GM19351 (cell line): ENCODE results near the gene SNUPN.
"Not testable (repeated sequence)": the region's sequence is repeated elsewhere in the genome, so short reads cannot be mapped to it uniquely, and the experiment has no call there.

Experiments
- ATAC-seq: cut with Tn5 transposase; IDR thresholded peaks from one replicate; pipeline ENCODE4 v1.9.1; 2021; ENCODE audit warnings: mild to moderate bottlenecking, moderate library complexity; ENCODE audit not compliant: unreplicated experiment

The SNUPN gene

GRCh38 chr15:75637245-75638009, 11.9 kb upstream of the SNUPN start:
- ATAC-seq = no peak

- no peak for ATAC-seq
These were observed 10.5 kb upstream of the SNUPN start for GRCh38 chr15:75636026-75636425.

DNA sequence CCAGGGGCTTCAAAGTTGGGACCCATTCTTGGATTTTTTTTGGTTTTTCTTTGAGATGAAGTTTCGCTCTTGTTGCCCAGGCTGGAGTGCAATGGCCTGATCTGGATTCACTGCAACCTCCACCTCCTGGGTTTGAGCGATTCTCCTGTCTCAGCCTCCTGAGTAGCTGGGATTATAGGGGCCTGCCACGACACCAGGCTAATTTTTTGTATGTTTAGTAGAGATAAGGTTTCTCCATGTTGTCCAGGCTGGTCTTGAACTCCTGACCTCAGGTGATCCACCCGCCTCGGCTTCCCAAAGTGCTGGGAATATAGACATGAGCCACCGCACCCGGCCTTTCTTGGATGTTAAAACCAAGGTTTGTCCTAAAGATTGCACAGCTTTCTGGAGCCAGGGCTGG, 8.4 kb upstream of the SNUPN start:
- ATAC-seq = not testable (repeated sequence)

- ATAC-seq = no peak
These were observed 6.4 kb upstream of the SNUPN start for GRCh38 chr15:75631935-75632334.

- no peak for ATAC-seq
These were observed 3.0 kb downstream of the SNUPN start for GRCh38 chr15:75622505-75622904.

- ATAC-seq = no peak
These were observed 4.6 kb downstream of the SNUPN start for GRCh38 chr15:75620841-75621391.

GRCh38 chr15:75620058-75620820, 5.3 kb downstream of the SNUPN start:
- ATAC-seq = no peak

GRCh38 chr15:75616766-75617165, 8.8 kb downstream of the SNUPN start:
- no peak for ATAC-seq

DNA sequence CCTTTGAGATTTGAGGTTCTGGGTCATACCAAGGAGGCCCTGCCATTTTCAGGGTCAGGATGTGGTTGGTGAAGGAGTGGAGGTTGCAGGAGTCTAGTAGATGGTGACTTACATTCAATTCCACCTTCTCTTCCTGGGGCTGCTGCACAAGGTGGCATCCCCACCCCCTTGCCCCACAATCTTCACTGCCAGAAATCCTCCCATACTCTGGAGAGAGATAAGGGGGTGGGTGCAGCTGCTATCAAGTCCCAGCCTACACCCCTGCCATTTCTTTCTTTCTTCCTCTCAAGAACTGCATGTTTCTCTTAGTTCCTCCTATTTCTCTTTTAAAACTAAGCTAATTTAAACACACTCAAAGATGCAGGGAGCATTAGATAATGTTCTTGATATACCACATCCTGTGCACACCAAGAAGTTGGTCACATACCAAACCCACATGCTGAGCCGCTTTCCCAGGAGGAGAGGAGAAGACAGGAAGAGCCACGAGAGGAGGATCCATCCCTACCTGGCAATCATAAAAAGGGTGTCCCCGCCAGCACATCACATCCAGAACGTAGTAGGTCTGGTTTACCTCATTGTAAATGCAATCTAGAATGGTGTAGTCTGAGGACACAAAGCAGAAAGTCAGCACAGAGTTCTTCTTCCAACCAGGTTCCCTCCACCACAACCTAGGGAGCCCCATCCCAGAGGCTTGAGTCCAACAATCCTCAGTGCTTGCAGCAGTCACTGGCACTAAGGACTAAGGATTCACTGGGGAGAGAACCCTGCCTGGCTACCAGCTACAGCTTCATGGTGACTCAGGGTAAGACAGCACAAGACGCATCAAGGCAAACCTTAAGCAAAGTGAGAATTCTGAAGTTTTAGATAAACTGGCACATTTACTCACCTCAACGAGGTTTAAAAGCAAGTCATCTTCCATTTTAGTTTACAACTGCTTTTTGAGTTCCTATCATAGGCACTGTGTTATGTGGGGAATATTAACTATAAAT, 18.5 kb downstream of the SNUPN start:
- no peak for ATAC-seq

DNA sequence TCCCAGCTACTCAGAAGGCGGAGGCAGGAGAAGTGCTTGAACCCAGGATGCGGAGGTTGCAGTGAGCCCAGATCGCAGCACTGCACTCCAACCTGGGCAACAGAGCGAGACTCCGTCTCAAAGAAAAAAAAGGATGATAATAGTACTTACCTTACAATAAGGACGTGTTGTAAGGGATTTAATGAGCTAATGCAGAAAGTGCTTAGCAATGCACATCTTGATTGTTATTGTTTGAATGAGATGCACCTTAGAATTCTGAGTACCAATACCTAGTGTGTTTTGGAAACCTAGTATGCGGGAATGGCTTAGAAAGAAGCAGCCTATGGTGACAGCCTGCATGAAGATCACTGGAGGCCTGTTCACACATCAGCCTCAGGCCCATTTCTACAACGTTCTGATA, 19.5 kb downstream of the SNUPN start:
- no peak for ATAC-seq

GRCh38 chr15:75599401-75599800, 26.1 kb downstream of the SNUPN start:
- ATAC-seq = no peak

DNA sequence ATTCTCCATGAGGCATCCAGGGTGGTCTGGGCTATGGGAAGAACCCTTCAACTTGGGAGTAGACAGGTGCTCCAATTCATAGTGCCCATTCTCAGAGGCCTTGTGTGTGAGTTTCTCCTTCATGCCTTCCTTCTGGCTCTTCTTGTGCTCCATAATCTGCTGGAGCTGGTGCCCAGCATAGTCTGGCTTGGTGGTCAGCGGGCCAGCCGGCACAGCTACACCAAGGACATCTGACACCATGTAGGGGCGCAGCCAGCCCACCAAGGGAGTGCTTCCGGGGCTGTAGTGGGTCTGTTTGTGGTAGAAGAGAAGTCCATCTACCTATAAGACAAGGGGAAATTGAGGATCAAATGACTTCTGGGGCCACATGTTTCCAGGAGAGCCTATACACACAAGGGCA, 27.2 kb downstream of the SNUPN start:
- ATAC-seq = no peak

DNA sequence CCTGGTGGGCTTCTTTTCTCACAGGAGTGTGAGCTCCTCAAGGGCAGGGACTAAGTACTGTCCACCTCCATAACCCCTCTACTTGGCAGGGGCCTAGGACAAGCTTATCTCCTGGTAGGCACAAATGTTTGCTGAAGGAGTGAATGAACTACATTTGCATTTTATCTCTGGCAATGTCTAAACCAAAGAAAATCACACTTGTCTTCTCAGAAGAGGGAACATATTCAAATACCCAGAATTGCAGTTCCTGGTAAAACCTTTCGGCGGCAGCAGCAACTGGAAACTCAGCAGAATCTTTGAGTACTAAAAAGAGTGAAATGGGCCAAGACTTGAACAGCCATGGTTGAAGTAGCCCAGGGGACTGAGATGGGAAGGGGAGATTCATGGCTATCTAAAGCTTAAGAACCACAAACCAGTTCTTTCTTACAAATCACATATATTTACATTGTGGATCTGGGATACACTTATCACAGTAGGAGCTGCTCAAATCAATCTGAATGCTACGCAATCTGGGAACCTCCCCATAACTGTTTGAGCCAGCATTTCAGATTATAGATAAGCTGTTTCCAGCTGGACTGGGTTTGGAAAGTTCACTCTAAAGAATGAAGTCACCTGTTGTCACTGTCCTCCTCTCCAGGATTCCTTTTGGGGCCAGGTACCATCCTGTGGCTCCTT, 27.7 kb downstream of the SNUPN start:
- ATAC-seq = no peak

DNA sequence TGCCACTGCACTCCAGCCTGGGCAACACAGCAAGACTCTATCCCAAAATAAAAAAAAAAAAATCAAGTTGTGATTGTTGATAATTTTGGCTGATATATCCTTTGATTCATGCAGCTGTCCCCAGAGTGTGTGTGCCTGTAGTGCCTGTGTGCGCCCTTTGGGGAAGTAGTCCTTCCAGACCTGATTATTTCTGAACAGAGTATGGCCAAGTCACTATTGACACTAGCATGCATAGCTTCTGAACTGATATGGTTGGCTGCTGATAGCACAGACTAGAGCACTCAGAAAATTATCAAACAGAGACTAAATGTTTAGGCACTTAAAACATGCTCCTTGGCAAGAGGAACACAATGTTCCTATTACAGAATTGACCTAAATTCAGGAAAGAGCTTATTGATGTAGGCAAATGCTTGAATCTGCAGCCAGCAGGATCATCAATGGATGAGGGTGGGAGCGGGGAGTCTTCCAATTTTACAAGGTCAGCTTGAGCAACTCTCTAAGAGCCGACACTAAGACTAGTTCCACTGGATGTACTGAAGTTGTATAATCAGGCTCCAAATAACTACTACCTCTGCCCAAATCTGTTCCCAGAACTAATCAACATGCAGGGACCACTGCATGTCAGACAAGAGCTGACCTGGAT, 28.7 kb downstream of the SNUPN start:
- no peak for ATAC-seq

- ATAC-seq = no peak
These were observed 31.2 kb downstream of the SNUPN start for GRCh38 chr15:75594276-75594675.

DNA sequence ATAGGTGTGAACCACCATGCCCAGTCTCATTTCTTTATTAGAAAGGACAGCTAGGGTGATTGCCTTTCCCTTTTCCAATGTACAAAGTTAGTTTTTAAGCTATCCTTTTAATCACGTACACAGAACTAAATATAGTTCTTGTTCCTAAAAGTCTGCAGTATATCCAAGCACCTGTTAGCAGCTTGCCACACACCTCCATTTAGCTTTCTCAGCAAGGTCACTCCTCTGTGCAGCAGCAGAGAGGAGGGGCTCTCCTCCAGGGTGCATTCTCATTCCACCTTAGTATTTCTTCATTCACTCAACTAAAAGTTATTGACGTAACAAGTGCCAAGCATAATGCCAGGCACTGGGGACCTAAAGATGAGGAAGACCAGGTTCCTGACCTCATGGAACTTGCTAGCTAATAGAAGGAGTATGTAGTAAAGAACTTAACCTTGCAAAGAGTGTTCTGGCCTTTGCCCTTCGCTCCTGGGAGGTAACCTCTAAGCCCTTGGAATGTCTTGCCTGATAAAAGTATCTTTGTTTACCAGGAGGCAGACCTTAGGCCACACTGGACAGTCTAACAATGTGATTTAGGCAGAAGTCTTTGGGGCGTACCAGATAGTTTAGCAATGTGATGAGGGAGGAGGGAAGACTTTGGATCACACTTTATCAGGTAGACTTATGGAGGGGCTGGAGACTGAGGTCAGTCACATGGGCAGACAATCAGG, 33.7 kb downstream of the SNUPN start:
- ATAC-seq = no peak

DNA sequence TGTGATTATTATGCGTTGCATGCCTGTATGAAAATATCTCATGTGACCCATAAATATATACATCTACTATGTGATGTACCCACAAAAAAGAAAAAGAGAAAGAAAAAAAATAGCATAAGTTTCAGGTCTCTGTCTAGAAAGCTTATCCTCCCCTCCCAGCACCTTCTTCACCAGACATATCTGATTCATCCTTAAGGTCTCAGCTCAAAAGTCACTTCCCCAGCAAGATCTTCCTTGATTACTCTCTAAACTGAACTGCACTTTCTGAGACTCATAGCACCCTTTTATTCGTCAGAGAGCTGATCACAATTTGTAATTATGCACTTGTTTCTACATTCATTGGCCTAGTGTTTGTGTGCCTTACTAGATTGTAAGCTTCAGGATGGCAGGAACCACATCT, 35.3 kb downstream of the SNUPN start:
- no peak for ATAC-seq

DNA sequence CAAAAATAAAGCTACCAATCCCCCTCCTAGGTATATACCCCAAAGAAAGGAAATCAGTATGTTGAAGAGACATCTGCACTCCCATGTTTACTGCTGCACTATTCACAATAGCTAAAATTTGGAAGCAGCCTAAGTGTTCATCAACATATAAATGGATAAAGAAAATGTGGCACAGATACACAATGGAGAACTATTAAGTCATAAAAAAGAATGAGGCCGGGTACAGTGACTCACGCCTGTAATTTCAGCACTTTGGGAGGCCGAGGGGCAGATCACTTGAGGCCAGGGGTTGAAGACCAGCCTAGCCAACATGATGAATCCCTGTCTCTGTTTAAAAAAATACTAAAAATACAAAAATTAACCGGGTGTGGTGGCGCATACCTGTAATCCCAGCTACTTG, 36.5 kb downstream of the SNUPN start:
- ATAC-seq = no peak

- not testable (repeated sequence) for ATAC-seq
These were observed 39.1 kb downstream of the SNUPN start for GRCh38 chr15:75586422-75586821.
